Left ventricle myocardium inferior (tissue), 1 donor: Measurements from ENCODE around the gene PECR. TPM values are rescaled to one million over a fixed set of nuclear protein-coding genes. Genes with fewer than 3 reads are reported as not detected.
A peak's percentile ranks its signal among the peaks of the same experiment; 100 is the strongest.
"Not testable (repeated sequence)": the region's sequence is repeated elsewhere in the genome, so short reads cannot be mapped to it uniquely, and the experiment has no call there.

Experiments
- DNase-seq: peaks from one replicate; pipeline ENCODE4 v3.0.0-alpha.2; 2020
- H3K27ac ChIP-seq: fragments of 200-600 bp; replicated peaks from 2 replicates; pipeline ENCODE4 v1.8.0; 2021
- H3K27me3 ChIP-seq: fragments of 200-600 bp; 2 replicates; pipeline ENCODE4 v1.8.0; 2021; ENCODE audit warnings: low read depth
- H3K36me3 ChIP-seq: fragments of 200-600 bp; 2 replicates; pipeline ENCODE4 v1.8.0; 2021
- H3K4me1 ChIP-seq: fragments of 200-600 bp; 2 replicates; pipeline ENCODE4 v1.8.0; 2021
- H3K4me3 ChIP-seq: fragments of 200-600 bp; 2 replicates; pipeline ENCODE4 v1.8.0; 2021; ENCODE audit warnings: mild to moderate bottlenecking, moderate library complexity
- H3K9me3 ChIP-seq: fragments of 200-600 bp; replicated peaks from 2 replicates; pipeline ENCODE4 v1.8.0; 2021
- intact Hi-C: fragments of 100-400 bp; cut with micrococcal nuclease; formaldehyde crosslinking; loops from one replicate; pipeline ENCODE4 v1.11.0; 2022
- total RNA-seq: library from RNA; stranded (reverse); fragmentation: NEBNext Ultra II Directional; extraction: Animal tissue kit (Norgen Biotek cat#: 25700); gene quantifications from one replicate; pipeline ENCODE4 v1.2.1, GENCODE V29; 2021
- TF ChIP-seq, protein P1 (sequence below): fragments of 200-600 bp; IDR thresholded peaks from 2 replicates; pipeline ENCODE4 v1.8.0; 2021; ENCODE audit warnings: antibody characterized with exemption, mild to moderate bottlenecking, borderline replicate concordance
- donor health status: DM: no; HTN: yes; CAD: no; lungs with severe emphysema.

The PECR gene
- total RNA-seq, 1 donor from 2014 or later = 4.0 TPM

DNA sequence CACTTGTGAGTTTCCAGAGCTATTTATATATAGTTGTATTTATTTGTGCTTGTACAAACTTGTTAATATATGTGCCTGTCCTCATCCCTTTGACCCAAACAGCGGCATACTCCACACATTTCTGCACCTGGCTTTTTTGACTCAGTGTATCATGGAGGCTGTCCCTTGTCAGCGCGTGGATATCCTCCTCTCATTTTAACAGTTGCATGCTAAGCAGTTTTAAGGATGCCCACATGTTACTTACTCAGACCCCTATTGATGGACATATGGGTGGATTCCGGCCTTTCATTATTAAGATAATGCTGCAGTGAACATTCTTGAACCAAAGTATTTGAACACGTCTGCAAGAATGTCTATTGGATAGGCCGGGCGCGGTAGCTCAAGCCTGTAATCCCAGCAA lies 67.6 kb downstream of the PECR start:
- Histone ChIP-seq H3K27me3 (no peaks in the 10 kb centered on the region), H3K36me3 (no peaks in the 10 kb centered on the region), H3K4me1 (peaks cover 15% of the 10 kb centered on the region), H3K27ac (no peak overlapping the region), H3K4me3 (no peak overlapping the region), H3K9me3 (no peaks in the 10 kb centered on the region)
- no peak for DNase-seq
- TF ChIP-seq, protein P1, sequence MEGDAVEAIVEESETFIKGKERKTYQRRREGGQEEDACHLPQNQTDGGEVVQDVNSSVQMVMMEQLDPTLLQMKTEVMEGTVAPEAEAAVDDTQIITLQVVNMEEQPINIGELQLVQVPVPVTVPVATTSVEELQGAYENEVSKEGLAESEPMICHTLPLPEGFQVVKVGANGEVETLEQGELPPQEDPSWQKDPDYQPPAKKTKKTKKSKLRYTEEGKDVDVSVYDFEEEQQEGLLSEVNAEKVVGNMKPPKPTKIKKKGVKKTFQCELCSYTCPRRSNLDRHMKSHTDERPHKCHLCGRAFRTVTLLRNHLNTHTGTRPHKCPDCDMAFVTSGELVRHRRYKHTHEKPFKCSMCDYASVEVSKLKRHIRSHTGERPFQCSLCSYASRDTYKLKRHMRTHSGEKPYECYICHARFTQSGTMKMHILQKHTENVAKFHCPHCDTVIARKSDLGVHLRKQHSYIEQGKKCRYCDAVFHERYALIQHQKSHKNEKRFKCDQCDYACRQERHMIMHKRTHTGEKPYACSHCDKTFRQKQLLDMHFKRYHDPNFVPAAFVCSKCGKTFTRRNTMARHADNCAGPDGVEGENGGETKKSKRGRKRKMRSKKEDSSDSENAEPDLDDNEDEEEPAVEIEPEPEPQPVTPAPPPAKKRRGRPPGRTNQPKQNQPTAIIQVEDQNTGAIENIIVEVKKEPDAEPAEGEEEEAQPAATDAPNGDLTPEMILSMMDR = no peak
- intact Hi-C loops = no loop called here

DNA sequence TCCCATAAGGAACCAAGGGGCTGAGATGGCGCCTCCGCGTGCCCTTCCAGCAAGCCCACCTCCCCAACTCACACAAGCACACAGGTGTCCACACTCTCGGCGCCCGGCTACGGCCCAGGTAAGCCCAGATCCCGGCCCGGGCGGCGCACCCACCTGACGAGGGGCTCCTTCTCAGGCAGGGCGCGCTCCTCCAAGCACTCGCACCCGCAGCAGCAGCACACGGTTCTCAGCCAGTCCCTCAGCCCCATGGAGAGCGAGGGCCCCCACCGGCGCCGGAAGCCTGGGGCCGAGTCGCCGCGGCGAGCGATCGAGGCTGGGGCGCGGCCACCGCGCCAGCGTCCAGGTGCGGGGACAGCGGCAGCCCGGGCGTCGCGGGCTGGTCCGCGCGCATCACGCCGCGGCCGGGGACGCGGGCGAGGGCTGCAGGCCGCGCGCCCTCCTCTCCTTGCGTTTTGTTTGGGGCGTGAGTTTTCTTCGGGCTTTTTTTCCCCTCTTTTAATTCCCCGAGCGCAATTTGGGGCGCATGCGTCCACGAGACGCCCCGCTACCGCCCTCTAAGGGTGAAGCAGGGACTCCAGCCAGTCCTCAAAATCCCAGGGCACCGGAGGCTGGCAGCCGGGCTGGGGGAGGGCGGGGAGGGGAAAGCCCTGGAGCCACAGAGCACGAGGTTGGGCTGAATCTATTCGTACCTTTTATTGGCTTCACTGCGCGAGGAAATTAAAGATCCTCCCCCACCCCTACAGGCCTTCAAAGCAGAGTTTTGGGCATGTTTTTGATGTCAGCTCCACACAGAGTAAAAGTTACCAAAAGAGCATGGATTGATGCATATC lies 68.3 kb downstream of the PECR start, which contains the start of gene MREG:
MREG (minus strand) TSS at position 472 of the 830 bp plus-strand sequence; CDS start at position 248, 224 bp downstream.
- no peaks in the 10 kb centered on the region for H3K9me3 ChIP-seq
- DNase-seq = peak; percentile 58
- TF ChIP-seq, protein P1 = peak; percentile 76
- H3K4me3 ChIP-seq = peak within 1 kb of the TSS; percentile 74
- intact Hi-C loops = no loop called here
- peaks cover 15% of the 10 kb centered on the region for H3K4me1 ChIP-seq
- no peak within 1 kb of the TSS for H3K27ac ChIP-seq
- no peaks in the 10 kb centered on the region for H3K27me3 ChIP-seq
- no peaks in the 10 kb centered on the region for H3K36me3 ChIP-seq

DNA sequence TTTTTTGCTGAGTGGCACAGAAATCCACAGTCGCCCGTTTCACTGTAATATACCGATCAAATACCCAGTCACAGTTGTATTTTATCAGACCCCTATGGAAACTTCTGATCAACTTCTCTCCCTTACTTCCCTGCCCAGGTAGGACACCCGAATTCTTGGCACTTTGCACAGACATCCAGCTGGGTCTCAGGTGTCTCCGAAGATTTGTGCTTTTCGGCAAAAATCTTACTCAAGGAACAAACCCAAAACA lies 68.9 kb downstream of the PECR start:
- Histone ChIP-seq H3K9me3 (no peaks in the 10 kb centered on the region), H3K27me3 (no peaks in the 10 kb centered on the region), H3K4me1 (peaks cover 15% of the 10 kb centered on the region), H3K36me3 (no peaks in the 10 kb centered on the region), H3K4me3 (peak overlapping the region; percentile 74), H3K27ac (no peak overlapping the region)
- intact Hi-C loops = no loop called here
- TF ChIP-seq, protein P1 = no peak
- no peak for DNase-seq

DNA sequence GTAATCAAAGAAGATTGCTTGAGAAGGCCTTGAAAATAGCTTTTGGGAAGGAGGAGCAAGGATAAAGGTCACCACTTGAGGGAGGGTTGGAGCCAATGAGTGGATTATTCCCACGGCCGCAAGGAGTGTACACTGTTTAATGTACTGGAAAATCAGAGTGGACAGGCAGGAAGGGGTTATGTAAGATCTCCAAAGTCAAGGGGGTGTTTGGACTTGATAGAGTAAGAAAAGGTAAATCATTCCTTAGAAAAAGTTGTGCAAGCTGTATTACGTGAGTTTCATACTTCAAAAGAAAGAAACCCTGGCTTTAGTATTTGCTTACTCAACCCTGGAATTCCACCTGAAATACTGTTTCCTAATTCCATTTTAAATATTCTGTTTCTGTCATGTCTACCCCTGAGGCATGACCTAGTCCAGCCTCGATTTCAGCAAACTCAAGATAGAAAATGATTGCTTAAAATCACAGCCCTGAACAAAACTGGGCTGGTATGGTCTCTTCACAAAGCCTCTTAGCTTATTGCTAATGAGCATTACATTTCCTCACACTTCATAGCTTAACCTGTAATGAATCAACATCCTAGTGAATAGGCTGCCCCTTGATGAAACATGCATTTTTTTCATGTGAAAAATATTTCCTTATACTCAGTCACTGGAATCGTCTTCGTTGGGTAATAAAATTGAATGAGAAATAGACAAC lies 69.3 kb downstream of the PECR start:
- Histone ChIP-seq H3K27ac (no peak overlapping the region), H3K4me1 (peaks cover 15% of the 10 kb centered on the region), H3K36me3 (no peaks in the 10 kb centered on the region), H3K27me3 (no peaks in the 10 kb centered on the region), H3K4me3 (peak overlapping the region; percentile 74), H3K9me3 (no peaks in the 10 kb centered on the region)
- DNase-seq = no peak
- TF ChIP-seq, protein P1 = no peak
- intact Hi-C loops = no loop called here

DNA sequence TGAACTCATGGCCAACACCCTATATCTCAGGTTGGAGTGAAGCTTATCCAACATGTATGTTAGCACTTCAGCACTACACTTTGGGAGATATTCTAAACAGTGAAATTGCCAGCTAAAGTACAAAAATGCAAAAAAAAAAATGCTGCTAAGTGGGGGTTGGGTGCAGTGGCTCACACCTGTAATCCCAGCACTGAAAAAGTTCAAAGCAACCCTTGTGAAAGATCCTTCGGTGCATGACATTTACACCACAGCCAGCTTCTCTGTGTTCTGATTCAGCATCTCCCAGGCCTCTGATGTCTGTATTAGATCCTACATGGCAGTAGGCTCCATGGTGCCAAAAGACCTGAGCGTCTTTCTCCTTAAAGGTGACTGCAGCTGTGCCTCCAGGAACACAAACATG lies 72.4 kb downstream of the PECR start:
- H3K9me3 ChIP-seq, H3K36me3 ChIP-seq, H3K4me3 ChIP-seq, intact Hi-C loops, H3K27me3 ChIP-seq, DNase-seq, H3K27ac ChIP-seq: not testable (repeated sequence)
- peaks cover 15% of the 10 kb centered on the region for H3K4me1 ChIP-seq

DNA sequence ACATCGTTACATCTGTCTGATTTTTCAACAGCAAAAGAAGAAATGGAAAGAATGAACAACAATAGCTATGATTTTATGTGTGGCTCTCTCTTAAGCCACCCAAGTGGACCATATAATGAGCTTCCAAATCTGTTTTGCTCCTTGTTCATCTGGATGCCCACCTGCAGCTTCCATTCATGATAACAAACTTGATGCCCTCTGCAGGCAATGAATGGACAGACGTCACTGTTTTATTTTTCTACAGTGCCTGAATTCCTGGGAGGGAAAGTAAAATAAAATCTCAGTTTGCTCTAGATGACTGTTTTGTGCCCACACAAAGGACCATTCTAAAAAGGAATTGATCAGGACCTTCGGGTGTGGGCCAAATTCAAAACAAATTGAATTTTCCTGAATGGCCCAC lies 73.2 kb downstream of the PECR start:
- intact Hi-C loops = no loop called here
- no peaks in the 10 kb centered on the region for H3K27me3 ChIP-seq
- H3K4me1 ChIP-seq = peaks cover 8% of the 10 kb centered on the region
- H3K36me3 ChIP-seq = no peaks in the 10 kb centered on the region
- DNase-seq = no peak
- no peak overlapping the region for H3K27ac ChIP-seq
- H3K9me3 ChIP-seq = no peaks in the 10 kb centered on the region
- TF ChIP-seq, protein P1 = no peak
- no peak overlapping the region for H3K4me3 ChIP-seq
